GM06990 (cell line): ENCODE measurements around the gene RERE.

Experiments used
- DNase-seq: peaks from one replicate; pipeline ENCODE4 v3.0.0-alpha.2; 2011; ENCODE audit not compliant: insufficient read length; ENCODE audit errors: extremely low read depth
- H3K27me3 ChIP-seq: replicated peaks from 2 replicates; pipeline ENCODE4 v1.6.0; 2011; ENCODE audit warnings: low read length; ENCODE audit not compliant: control insufficient read depth, insufficient read depth
- H3K36me3 ChIP-seq: 2 replicates; pipeline ENCODE4 v1.5.1; 2011; ENCODE audit warnings: low read length; ENCODE audit not compliant: control insufficient read depth, insufficient read depth
- H3K4me3 ChIP-seq: replicated peaks from 2 replicates; pipeline ENCODE4 v1.5.1; 2011; ENCODE audit warnings: low read depth, mild to moderate bottlenecking, control low read depth, low read length
- CTCF ChIP-seq: IDR thresholded peaks from 2 replicates; pipeline ENCODE4 v1.5.1; 2011; ENCODE audit warnings: low read length, control low read depth, mild to moderate bottlenecking, inconsistent platforms; ENCODE audit not compliant: insufficient read depth, poor library complexity, severe bottlenecking

Gene RERE

GRCh38 chr1:8358897-8359616, 458.4 kb downstream of the RERE start:
- Histone ChIP-seq H3K36me3 (peaks cover 41% of the 10 kb centered on the region), H3K4me3 (no peak overlapping the region), H3K27me3 (no peaks in the 10 kb centered on the region)
- no peak for TF ChIP-seq CTCF
- no peak for DNase-seq

GRCh38 chr1:8358241-8358896, 459.1 kb downstream of the RERE start:
- Histone ChIP-seq H3K36me3 (peaks cover 42% of the 10 kb centered on the region), H3K27me3 (no peaks in the 10 kb centered on the region), H3K4me3 (no peak overlapping the region)
- no peak for TF ChIP-seq CTCF
- no peak for DNase-seq

GRCh38 chr1:8357329-8358101, 459.9 kb downstream of the RERE start:
- TF ChIP-seq CTCF = no peak

GRCh38 chr1:8356256-8357209, 460.9 kb downstream of the RERE start:
- Histone ChIP-seq H3K4me3 (no peak overlapping the region), H3K27me3 (no peaks in the 10 kb centered on the region), H3K36me3 (peaks cover 35% of the 10 kb centered on the region)
- DNase-seq = no peak
- TF ChIP-seq CTCF = no peak

More at GRCh38 chr1:8357329-8358101, 459.9 kb downstream of the RERE start:
- H3K36me3 ChIP-seq = peaks cover 37% of the 10 kb centered on the region
- H3K27me3 ChIP-seq = no peaks in the 10 kb centered on the region
- DNase-seq = no peak
- no peak overlapping the region for H3K4me3 ChIP-seq

- Histone ChIP-seq H3K27me3 (no peaks in the 10 kb centered on the region), H3K36me3 (peaks cover 28% of the 10 kb centered on the region), H3K4me3 (no peak overlapping the region)
- no peak for DNase-seq
- no peak for TF ChIP-seq CTCF
Observed at GRCh38 chr1:8355439-8356255, 461.8 kb downstream of the RERE start.
